ENCODE data around the gene PLA2G4B.

DNA sequence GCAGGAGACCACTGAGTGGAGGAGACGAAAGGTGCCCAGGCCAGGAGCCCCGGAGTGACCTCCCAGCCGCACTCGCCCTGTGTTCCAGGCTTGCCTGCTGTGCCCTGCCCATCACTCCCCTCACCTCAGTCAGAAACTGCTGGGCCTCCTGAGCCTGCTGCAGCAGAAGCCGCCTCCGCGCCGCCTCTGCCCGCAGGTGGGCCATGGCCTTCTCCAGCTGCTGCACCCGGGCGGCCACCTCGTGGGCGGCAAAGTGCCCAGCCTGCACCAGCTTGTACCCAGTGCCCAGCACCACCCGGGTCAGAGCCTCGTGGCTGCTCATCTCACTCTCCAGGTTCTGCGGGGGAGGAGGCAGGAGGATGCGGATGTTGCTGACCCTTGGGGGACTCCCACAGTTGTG lies 17.6 kb downstream of the PLA2G4B start:
- TF ChIP-seq POLR2A (IDR thresholded peaks at IDR 0.05; ENCODE audit: low read depth, low read length) (no peak), POLR2AphosphoS5 (IDR thresholded peaks at IDR 0.05; ENCODE audit: low read depth, low read length) (no peak), TAF1 (IDR thresholded peaks at IDR 0.05; ENCODE audit: low read depth, low read length) (no peak), PAX5 (IDR thresholded peaks at IDR 0.05; ENCODE audit: insufficient read depth, low read length, severe bottlenecking) (no peak), SPI1 (IDR thresholded peaks at IDR 0.05; ENCODE audit: low read depth, low read length) (no peak), POU2F2 (IDR thresholded peaks at IDR 0.05; ENCODE audit: low read depth, low read length) (no peak)

Data from GM12891 (cell line).